Sigmoid colon (tissue), 7 donors: Measurements from ENCODE around the gene CYP4V2. TPM values are rescaled to one million over a fixed set of nuclear protein-coding genes. Genes with fewer than 3 reads are reported as not detected.
A peak's percentile ranks its signal among the peaks of the same experiment; 100 is the strongest.

Experiments used
- DNase-seq: peaks from one replicate; pipeline ENCODE4 v3.0.0-alpha.2; 2019
- H3K27ac ChIP-seq, 4 donors: fragments of 200-600 bp; sonication (generic); one replicate each; pipeline ENCODE4 v1.5.1; 2016 to 2019; ENCODE audit warnings: mild to moderate bottlenecking in 1 of 4
- H3K27me3 ChIP-seq, 3 donors: fragments of 200-600 bp; sonication (generic); one replicate each; pipeline ENCODE4 v1.5.1; 2019; ENCODE audit warnings: mild to moderate bottlenecking in 1 of 3
- H3K36me3 ChIP-seq, 4 donors: fragments of 200-600 bp; sonication (generic); one replicate each; pipeline ENCODE4 v1.5.1; 2016 to 2019
- H3K4me1 ChIP-seq, 4 donors: fragments of 200-600 bp; sonication (generic); one replicate each; pipeline ENCODE4 v1.5.1; 2017 to 2019
- H3K4me3 ChIP-seq, 4 donors: fragments of 200-600 bp; sonication (generic); one replicate each; pipeline ENCODE4 v1.5.1; 2017 to 2019; ENCODE audit warnings: mild to moderate bottlenecking in 2 of 4, moderate library complexity in 1 of 4
- H3K9me3 ChIP-seq, 4 donors: fragments of 200-600 bp in 3 of 4; sonication (generic) in 3 of 4; one replicate each; pipeline versions ENCODE4 v1.5.1 to v1.6.1; 2013 to 2019
- EP300 ChIP-seq, 4 donors: sonication (generic); formaldehyde crosslinking; IDR thresholded peaks; one replicate each; pipeline ENCODE4 v1.6.1; 2017; ENCODE audit warnings: antibody characterized with exemption in 4 of 4
- POLR2A ChIP-seq, 2 donors: fragments of 450-650 bp; IDR thresholded peaks; one replicate each; pipeline ENCODE4 v1.6.1; 2016; ENCODE audit warnings: antibody characterized with exemption in 2 of 2, mild to moderate bottlenecking in 2 of 2, moderate library complexity in 2 of 2
- POLR2AphosphoS5 ChIP-seq, 4 donors: sonication (generic); formaldehyde crosslinking; IDR thresholded peaks; one replicate each; pipeline ENCODE4 v1.6.1; 2017; ENCODE audit warnings: antibody characterized with exemption in 4 of 4
- WGBS, 2 donors: extraction: QIAGEN DNeasy Blood & Tissue Kit; methylation state at CpG; one replicate each; pipeline ENCODE4 v1.1.7; 2013; 5-methylcytosine and 5-hydroxymethylcytosine counted together
- intact Hi-C: fragments of 100-400 bp; cut with DNase I; formaldehyde crosslinking; loops from one replicate; pipeline ENCODE4 v1.15.1; 2023
- polyA plus RNA-seq, 3 donors: library from polyadenylated mRNA; stranded (reverse); fragments of 200-250 nt; gene quantifications; one replicate each; pipeline ENCODE4 v1.2.3, GENCODE V29; 2013
- total RNA-seq, 4 donors: library from RNA; depleted of rRNA; stranded (reverse); fragments of >200 nt; gene quantifications; one replicate each; pipeline ENCODE4 v1.1.0, GENCODE V29; 2016
- TF ChIP-seq, protein P1 (sequence below), 4 experiments: fragments of 450-650 bp in 3 of 4; fragments of 200-600 bp in 1 of 4; IDR thresholded peaks; one replicate each; pipeline ENCODE4 v1.5.1; 2016 to 2019; ENCODE audit warnings: antibody characterized with exemption in 4 of 4, mild to moderate bottlenecking in 3 of 4, moderate library complexity in 2 of 4
- donor health status: healthy with polysubstance abuse.
- donor health status: Bipolar disorder and iron deficiency.
- donor health status: healthy.

CYP4V2 gene
- total and polyA plus RNA-seq, 7 donors, result 7.2 to 75.3 (median 30.0) TPM

DNA sequence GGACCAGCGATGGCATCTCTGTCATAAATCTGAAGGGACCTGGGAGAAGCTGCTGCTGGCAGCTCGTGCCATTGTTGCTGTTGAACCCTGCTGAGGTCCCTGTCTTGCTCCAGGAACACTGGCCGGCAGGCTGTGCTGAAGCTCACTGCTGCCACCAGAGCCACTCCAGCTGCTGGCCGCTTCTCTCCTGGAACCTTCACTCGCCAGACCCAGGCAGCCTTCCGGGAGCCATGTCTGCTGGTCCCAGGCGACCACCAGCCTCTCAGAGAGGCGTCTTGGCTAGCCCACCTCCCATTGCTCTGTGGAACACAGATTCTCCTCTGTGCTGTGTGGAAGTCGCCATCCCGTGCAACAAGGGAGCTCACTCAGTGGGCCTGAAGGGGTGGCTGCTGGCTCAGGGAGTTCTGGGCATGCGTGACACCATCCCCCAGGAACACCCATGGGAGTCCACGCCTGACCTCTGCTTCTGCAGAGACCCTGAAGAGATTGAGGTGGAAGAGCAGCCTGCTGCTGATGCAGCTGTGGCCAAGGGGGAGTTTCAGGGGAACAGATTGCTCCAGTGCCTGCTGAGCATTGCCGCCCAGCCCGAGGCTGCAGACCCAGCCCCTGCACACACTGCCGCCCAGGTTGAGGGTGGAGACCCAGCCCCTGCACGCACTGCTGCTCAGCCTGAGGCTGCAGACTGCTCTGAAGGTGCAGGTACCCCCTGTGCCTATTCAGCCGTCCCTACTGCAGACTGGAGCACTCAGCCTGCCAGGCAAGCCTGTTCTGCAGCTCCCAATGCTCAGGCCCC, 33.1 kb upstream of the CYP4V2 start:
- Histone ChIP-seq H3K4me1 (no peaks in the 10 kb centered on the region), H3K9me3 (no peaks in the 10 kb centered on the region), H3K36me3 (peaks cover 0 to 51% (median 2%) of the 10 kb centered on the region in 4 donors), H3K27me3 (no peaks in the 10 kb centered on the region), H3K27ac (no peak overlapping the region), H3K4me3 (no peak overlapping the region)
- 86% methylated on average over 17 of the region's 17 CpGs for WGBS, 2 donors
- intact Hi-C loops, result no loop called here
- no peak for DNase-seq
- TF ChIP-seq EP300 (IDR thresholded peaks at IDR 0.05), result no peak
- TF ChIP-seq, protein P1, sequence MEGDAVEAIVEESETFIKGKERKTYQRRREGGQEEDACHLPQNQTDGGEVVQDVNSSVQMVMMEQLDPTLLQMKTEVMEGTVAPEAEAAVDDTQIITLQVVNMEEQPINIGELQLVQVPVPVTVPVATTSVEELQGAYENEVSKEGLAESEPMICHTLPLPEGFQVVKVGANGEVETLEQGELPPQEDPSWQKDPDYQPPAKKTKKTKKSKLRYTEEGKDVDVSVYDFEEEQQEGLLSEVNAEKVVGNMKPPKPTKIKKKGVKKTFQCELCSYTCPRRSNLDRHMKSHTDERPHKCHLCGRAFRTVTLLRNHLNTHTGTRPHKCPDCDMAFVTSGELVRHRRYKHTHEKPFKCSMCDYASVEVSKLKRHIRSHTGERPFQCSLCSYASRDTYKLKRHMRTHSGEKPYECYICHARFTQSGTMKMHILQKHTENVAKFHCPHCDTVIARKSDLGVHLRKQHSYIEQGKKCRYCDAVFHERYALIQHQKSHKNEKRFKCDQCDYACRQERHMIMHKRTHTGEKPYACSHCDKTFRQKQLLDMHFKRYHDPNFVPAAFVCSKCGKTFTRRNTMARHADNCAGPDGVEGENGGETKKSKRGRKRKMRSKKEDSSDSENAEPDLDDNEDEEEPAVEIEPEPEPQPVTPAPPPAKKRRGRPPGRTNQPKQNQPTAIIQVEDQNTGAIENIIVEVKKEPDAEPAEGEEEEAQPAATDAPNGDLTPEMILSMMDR (IDR thresholded peaks at IDR 0.05), result no peak

GRCh38 chr4:186158966-186159365, 32.4 kb upstream of the CYP4V2 start:
- no peaks in the 10 kb centered on the region for H3K9me3 ChIP-seq
- intact Hi-C loops, result no loop called here
- peaks cover 0 to 51% (median 2%) of the 10 kb centered on the region in 4 donors for H3K36me3 ChIP-seq
- no peak for DNase-seq
- TF ChIP-seq POLR2A (IDR thresholded peaks at IDR 0.05), result no peak
- TF ChIP-seq EP300 (IDR thresholded peaks at IDR 0.05), result no peak
- TF ChIP-seq POLR2AphosphoS5 (IDR thresholded peaks at IDR 0.05), result no peak
- TF ChIP-seq, protein P1 (IDR thresholded peaks at IDR 0.05), result no peak
- 82 to 87% methylated on average over 5 of the region's 5 CpGs for WGBS, 2 donors
- no peaks in the 10 kb centered on the region for H3K4me1 ChIP-seq
- H3K27me3 ChIP-seq, result no peaks in the 10 kb centered on the region
- H3K27ac ChIP-seq, result no peak overlapping the region
- no peak overlapping the region for H3K4me3 ChIP-seq

DNA sequence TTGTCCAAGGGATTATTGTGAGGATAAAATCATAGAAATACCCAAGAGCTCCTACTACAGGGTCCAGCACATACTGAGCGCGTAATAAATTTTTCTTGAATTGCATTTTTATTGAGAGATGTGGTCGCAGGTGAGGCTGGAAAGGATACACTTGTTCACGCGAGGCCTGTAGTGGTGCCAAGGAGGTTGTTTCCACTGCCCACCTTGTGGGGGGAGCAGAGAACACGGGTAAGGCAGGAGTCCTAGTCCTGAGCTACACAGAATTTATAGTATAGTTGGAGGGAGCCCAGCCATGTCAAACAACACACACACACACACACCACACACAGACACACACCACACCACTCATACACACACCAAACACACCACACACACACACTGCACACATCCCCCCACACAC, 31.8 kb upstream of the CYP4V2 start:
- Histone ChIP-seq H3K9me3 (no peaks in the 10 kb centered on the region), H3K4me3 (no peak overlapping the region), H3K36me3 (peaks cover 0 to 49% (median 2%) of the 10 kb centered on the region in 4 donors), H3K27me3 (no peaks in the 10 kb centered on the region), H3K27ac (no peak overlapping the region), H3K4me1 (no peaks in the 10 kb centered on the region)
- intact Hi-C loops, result no loop called here
- 83 to 89% methylated on average over 6 of the region's 6 CpGs for WGBS, 2 donors
- DNase-seq, result no peak
- TF ChIP-seq POLR2AphosphoS5 (IDR thresholded peaks at IDR 0.05) (no peak), EP300 (IDR thresholded peaks at IDR 0.05) (no peak), POLR2A (IDR thresholded peaks at IDR 0.05) (no peak)
- TF ChIP-seq, protein P1 (IDR thresholded peaks at IDR 0.05), result no peak

DNA sequence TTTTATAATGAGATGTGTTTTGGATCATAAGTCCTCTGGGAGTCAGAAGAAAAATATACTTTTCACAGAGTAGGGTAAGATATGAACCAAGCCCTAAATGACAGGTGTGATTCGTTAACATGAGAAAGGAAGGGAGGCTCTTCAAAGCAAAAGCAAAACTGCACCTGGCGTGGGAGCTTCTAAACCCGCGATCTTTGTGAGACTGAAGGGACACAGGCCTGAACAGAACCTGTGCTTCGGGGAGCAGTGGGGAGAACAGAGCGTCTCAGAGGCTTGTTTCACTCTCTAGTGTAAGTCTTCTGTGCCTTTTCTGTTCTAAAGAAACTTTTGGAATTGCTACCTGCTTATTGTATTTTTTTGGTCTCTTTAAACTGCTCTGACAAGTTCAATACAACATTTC, 30.2 kb upstream of the CYP4V2 start:
- Histone ChIP-seq H3K27me3 (no peaks in the 10 kb centered on the region), H3K4me3 (peak overlapping the region in 1 of 4 donors; percentile 2), H3K27ac (no peak overlapping the region), H3K9me3 (no peaks in the 10 kb centered on the region), H3K36me3 (peaks cover 0 to 50% (median 2%) of the 10 kb centered on the region in 4 donors), H3K4me1 (no peaks in the 10 kb centered on the region)
- WGBS, 2 donors, result 57 to 80% methylated on average over 6 of the region's 6 CpGs
- DNase-seq, result no peak
- intact Hi-C loops, result no loop called here
- no peak for TF ChIP-seq POLR2AphosphoS5 (IDR thresholded peaks at IDR 0.05)
- no peak for TF ChIP-seq POLR2A (IDR thresholded peaks at IDR 0.05)
- TF ChIP-seq, protein P1 (IDR thresholded peaks at IDR 0.05), result no peak
- TF ChIP-seq EP300 (IDR thresholded peaks at IDR 0.05), result no peak
